Measurements from ENCODE around the gene CLEC4G. TPM values are rescaled to one million over a fixed set of nuclear protein-coding genes. Genes with fewer than 3 reads are reported as not detected.

Gene CLEC4G
- total RNA-seq, 2 donors from 2014 or later: not detected

DNA sequence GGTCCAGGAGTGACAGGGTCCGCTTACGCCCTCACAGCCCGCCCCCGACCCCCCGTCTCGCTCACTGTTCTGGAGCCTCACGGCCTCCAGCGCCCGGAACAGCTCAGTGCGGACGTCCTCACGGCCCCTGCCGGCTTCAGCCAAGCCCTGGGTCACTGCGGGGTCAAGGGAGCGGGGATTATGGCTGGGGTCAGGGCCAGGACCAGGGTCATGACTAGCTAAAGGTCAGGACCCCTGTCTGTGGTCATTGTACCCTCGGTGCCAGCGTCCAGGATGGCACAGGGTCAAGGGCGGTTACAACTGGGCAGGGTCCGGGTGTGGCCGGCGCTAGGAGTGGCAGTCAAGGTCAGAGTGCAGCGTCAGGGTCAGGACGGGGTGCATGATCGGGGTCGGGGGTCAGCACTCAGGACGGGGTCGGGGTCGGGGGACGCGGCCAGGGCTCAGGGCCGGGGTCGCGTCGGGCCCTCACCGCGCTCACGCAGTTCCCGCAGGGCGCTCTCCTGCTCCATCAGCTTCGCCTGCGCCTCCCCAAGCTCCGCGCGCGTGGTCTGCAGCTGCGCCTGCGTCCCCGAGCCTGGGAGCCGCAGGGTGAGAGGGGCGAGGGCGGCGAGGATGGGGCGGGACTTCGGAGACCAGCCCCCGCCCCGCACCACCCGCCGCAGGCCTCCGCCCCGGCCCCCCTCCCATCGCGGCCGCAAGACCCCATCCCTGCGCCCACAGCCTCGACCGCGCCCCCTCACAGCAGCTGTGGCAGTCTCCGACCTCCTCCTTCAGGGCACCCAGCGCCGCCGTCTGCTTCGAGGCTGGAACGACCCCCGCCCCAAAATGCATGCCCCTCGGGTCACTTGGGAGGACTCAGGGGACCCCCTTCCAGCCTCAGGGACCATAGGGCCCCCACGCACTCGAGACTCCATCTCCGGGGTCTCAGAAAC lies 1.4 kb downstream of the CLEC4G start:
- peaks cover 46% of the 10 kb centered on the region for H3K27me3 Mint-ChIP-seq (ENCODE audit: low read depth)
- peaks cover 10% of the 10 kb centered on the region for H3K4me1 Mint-ChIP-seq (ENCODE audit: low read depth)
- H3K36me3 Mint-ChIP-seq (ENCODE audit: insufficient read depth in 2 of 2): peaks cover 0 to 2% of the 10 kb centered on the region in 2 donors
- no peak overlapping the region for H3K27ac Mint-ChIP-seq
- DNase-seq (no peak), ATAC-seq (replicated peaks in 1 of 2) (no peak)
- peak overlapping the region in 1 of 2 donors; percentile 62 for H3K4me3 Mint-ChIP-seq
- no peaks in the 10 kb centered on the region for H3K9me3 Mint-ChIP-seq

DNA sequence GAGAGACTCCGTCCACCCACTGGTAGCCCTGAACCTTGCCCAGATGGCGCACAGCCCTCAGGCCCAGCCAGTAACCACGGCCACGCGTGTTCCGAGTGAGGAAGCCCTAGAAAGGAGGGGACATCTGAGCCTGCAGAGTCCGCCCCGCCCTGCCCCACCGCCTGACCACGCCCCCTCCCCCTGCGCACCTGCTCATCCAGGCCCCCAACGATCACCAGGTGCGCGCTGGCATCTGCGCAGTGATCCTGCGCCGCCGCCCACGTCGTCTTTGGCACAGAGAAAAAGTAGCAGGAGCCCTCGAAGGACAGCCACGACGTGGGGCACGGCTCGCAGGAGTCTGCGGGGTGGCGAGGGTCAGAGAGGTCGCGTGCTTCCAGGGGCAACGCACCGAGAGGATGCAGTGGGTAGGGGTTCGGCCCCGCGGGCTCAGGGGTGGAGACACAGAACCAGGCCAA lies 2.1 kb downstream of the CLEC4G start:
- no peak for ATAC-seq (replicated peaks in 1 of 2)
- H3K27ac Mint-ChIP-seq: no peak overlapping the region
- peaks cover 0 to 2% of the 10 kb centered on the region in 2 donors for H3K36me3 Mint-ChIP-seq (ENCODE audit: insufficient read depth in 2 of 2)
- peaks cover 10% of the 10 kb centered on the region for H3K4me1 Mint-ChIP-seq (ENCODE audit: low read depth)
- H3K27me3 Mint-ChIP-seq (ENCODE audit: low read depth): peaks cover 46% of the 10 kb centered on the region
- no peaks in the 10 kb centered on the region for H3K9me3 Mint-ChIP-seq
- no peak for DNase-seq
- peak overlapping the region in 1 of 2 donors; percentile 62 for H3K4me3 Mint-ChIP-seq

DNA sequence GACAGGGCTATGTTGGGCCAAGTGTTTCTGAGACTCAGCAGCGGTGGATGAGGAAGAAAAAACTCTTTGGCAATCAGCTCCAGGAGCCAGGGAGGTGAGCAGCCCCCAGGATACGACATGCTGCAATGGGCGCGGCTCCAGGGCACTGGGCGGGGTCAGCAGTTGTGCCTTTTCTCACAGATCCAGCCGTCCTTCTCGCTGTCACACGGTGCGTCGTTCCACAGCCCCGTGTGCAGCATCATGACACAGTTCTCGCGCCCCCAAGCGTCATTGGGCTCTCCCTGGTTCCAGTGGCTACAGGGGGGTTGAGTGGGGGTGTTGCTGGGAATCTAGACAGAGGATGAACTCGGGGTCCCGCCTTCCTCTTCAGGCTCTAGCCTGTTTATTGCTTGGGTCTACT lies 2.7 kb downstream of the CLEC4G start:
- ATAC-seq (replicated peaks in 1 of 2) (no peak), DNase-seq (no peak)
- H3K4me1 Mint-ChIP-seq (ENCODE audit: low read depth): peaks cover 10% of the 10 kb centered on the region
- H3K4me3 Mint-ChIP-seq: no peak overlapping the region
- H3K27ac Mint-ChIP-seq: no peak overlapping the region
- H3K9me3 Mint-ChIP-seq: no peaks in the 10 kb centered on the region
- peaks cover 0 to 2% of the 10 kb centered on the region in 2 donors for H3K36me3 Mint-ChIP-seq (ENCODE audit: insufficient read depth in 2 of 2)
- H3K27me3 Mint-ChIP-seq (ENCODE audit: low read depth): peaks cover 42% of the 10 kb centered on the region

DNA sequence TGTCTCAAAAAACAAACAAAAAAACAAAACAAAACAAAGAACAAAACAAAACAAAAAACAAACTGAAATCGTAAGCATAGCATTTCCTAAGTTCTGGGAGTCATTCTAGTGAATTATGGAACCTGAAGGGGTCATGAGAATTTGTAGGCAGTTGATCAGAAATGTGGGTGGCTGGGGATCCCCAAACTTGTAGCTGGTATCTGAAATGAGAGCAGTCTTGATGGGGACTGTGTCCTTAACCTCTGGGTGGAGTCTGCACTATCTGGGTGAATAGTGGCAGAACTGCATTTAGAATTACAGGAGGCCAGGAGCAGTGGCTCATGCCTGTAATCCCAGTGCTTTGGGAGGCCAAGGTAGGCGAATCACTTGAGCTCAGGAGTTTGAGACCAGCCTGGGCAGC lies 6.1 kb downstream of the CLEC4G start:
- no peaks in the 10 kb centered on the region for H3K9me3 Mint-ChIP-seq
- peaks cover 32% of the 10 kb centered on the region for H3K27me3 Mint-ChIP-seq (ENCODE audit: low read depth)
- H3K27ac Mint-ChIP-seq: no peak overlapping the region
- DNase-seq (no peak), ATAC-seq (replicated peaks in 1 of 2) (no peak)
- H3K36me3 Mint-ChIP-seq (ENCODE audit: insufficient read depth in 2 of 2): peaks cover 0 to 2% of the 10 kb centered on the region in 2 donors
- peaks cover 10% of the 10 kb centered on the region for H3K4me1 Mint-ChIP-seq (ENCODE audit: low read depth)
- no peak overlapping the region for H3K4me3 Mint-ChIP-seq

DNA sequence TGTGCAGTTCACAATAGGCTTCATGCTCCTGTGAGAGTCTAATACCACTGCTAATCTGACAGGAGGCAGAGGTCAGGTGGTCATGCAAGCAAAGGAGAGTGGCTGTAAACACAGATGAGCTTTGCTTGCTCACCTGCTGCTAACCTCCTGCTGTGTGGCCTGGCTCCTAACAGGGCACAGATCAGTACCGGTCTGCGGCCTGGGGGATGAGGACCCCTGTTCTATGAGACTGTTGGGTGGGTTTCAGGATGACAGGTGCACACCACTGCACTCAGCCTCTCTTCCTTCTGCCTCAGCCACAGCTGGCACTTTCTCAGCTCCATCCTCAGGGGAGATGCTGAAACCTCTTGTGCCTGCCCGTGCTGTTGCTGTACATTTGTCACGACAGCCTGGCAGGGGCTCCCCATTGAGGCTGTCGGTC lies 9.7 kb downstream of the CLEC4G start:
- H3K27ac Mint-ChIP-seq: no peak overlapping the region
- no peak for DNase-seq
- no peaks in the 10 kb centered on the region for H3K36me3 Mint-ChIP-seq (ENCODE audit: insufficient read depth in 2 of 2)
- no peaks in the 10 kb centered on the region for H3K4me1 Mint-ChIP-seq (ENCODE audit: low read depth)
- no peaks in the 10 kb centered on the region for H3K9me3 Mint-ChIP-seq
- H3K4me3 Mint-ChIP-seq: no peak overlapping the region
- H3K27me3 Mint-ChIP-seq (ENCODE audit: low read depth): peaks cover 2% of the 10 kb centered on the region
- no peak for ATAC-seq (replicated peaks in 1 of 2)

DNA sequence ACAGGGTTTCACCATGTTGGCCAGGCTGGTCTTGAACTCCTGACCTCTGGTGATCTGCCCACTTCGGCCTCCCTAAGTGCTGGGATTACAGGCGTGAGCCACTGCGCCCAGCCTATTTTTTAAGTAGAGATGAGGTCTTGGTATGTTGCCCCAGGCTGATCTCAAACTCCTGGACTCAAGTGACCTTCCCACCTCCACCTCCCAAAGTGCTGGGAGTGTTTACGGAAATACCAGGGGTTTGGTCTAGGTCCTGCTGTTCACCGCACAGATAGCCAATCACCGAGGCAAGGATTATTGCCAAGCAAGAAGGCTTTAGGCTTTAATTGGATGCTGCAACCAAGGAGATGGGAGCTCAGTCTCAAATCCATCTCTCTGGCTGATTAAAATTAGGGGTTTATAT lies 11.6 kb downstream of the CLEC4G start:
- ATAC-seq (replicated peaks in 1 of 2) (no peak), DNase-seq (no peak)
- Mint-ChIP-seq H3K27ac (no peak overlapping the region), H3K4me3 (no peak overlapping the region), H3K9me3 (peaks cover 3 to 4% of the 10 kb centered on the region in 2 donors), H3K27me3 (ENCODE audit: low read depth) (no peaks in the 10 kb centered on the region), H3K4me1 (ENCODE audit: low read depth) (no peaks in the 10 kb centered on the region), H3K36me3 (ENCODE audit: insufficient read depth in 2 of 2) (peaks cover 2 to 8% of the 10 kb centered on the region in 2 donors)

DNA sequence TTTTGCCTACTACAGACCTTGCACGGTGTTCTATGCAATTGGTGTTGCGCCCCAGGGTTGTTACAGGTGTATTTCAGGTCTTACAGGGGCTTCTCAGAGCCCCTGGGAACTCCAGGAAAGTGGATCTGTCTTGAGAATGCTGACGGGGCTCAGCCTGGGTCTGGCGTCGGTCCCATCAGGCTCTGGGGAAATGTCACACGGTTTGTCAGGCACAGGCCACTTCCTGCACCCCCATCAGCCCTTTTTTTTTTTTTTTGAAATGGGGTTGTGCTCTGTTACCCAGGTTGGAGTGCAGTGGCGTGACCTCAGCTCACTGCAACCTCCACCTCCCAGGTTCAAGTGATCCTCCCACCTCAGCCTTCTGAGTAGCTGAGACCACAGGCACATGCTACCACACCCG lies 13.2 kb downstream of the CLEC4G start:
- Mint-ChIP-seq H3K9me3 (peaks cover 3 to 4% of the 10 kb centered on the region in 2 donors), H3K27ac (no peak overlapping the region), H3K36me3 (ENCODE audit: insufficient read depth in 2 of 2) (peaks cover 2 to 8% of the 10 kb centered on the region in 2 donors), H3K4me3 (no peak overlapping the region), H3K27me3 (ENCODE audit: low read depth) (no peaks in the 10 kb centered on the region), H3K4me1 (ENCODE audit: low read depth) (peaks cover 14% of the 10 kb centered on the region)
- DNase-seq (no peak), ATAC-seq (replicated peaks in 1 of 2) (no peak)

DNA sequence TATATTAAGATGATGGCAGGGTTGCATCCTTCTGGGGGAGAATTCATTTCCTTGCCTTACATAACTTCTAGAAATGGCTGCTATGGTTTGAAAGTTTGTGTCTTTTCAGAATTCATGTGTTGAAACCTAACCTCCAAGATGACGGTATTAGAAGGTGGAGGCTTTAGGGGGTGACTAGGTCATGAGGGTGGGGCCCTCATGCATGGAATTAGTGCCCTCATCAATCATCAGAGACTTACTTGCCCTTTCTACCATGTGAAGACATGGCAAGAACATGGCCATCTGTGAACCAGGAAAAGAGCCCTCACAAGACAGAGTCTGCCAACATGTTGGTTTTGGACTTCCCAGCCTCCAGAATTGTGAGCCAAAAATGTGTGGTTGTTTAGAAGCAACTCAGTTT lies 15.1 kb downstream of the CLEC4G start:
- peaks cover 3 to 4% of the 10 kb centered on the region in 2 donors for H3K9me3 Mint-ChIP-seq
- H3K4me1 Mint-ChIP-seq (ENCODE audit: low read depth): peaks cover 19% of the 10 kb centered on the region
- DNase-seq: no peak
- H3K36me3 Mint-ChIP-seq (ENCODE audit: insufficient read depth in 2 of 2): peaks cover 2 to 8% of the 10 kb centered on the region in 2 donors
- no peak for ATAC-seq (replicated peaks in 1 of 2)
- H3K27me3 Mint-ChIP-seq (ENCODE audit: low read depth): no peaks in the 10 kb centered on the region
- no peak overlapping the region for H3K4me3 Mint-ChIP-seq
- no peak overlapping the region for H3K27ac Mint-ChIP-seq

DNA sequence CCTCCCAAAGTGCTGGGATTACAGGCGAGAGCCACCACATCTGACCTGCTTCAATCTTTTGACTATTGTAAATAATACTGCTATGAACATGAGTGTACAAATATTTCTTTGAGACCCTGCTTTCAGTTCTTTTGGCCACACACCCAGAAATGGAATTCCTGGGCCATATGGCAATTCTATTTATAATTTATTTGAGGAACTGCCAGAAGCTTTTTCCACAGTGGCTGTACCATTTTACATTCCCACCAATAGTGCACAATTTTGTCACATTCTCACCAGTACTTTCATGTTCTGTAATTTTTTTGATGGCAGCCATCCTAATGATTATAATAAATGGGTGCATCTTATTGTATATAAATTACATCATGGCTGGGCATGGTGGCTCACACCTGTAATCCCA lies 16.2 kb downstream of the CLEC4G start:
- peaks cover 3 to 4% of the 10 kb centered on the region in 2 donors for H3K9me3 Mint-ChIP-seq
- ATAC-seq (replicated peaks in 1 of 2): no peak
- no peaks in the 10 kb centered on the region for H3K27me3 Mint-ChIP-seq (ENCODE audit: low read depth)
- peaks cover 19% of the 10 kb centered on the region for H3K4me1 Mint-ChIP-seq (ENCODE audit: low read depth)
- no peak overlapping the region for H3K4me3 Mint-ChIP-seq
- peaks cover 2 to 8% of the 10 kb centered on the region in 2 donors for H3K36me3 Mint-ChIP-seq (ENCODE audit: insufficient read depth in 2 of 2)
- DNase-seq: no peak
- H3K27ac Mint-ChIP-seq: no peak overlapping the region

DNA sequence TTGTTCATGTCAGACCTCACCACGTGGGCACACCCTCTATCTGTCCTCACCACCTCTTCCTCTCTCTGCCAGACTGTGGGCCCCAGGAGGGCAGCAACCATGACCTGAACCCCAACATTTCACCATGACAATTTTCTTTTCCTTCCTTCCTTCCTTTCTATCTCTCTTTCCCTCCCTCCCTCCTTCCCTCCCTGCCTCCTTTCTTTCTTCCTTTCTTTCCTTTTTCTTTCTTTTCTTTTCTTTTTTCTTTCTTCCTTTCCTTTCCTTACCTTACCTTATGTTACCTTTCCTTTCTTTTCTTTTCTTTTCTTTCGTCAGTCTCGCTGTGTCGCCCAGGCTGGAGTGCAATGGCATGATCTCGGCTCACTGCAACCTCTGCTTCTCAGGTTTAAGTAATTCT lies 21.3 kb downstream of the CLEC4G start:
- Mint-ChIP-seq H3K4me1 (ENCODE audit: low read depth) (peaks cover 34% of the 10 kb centered on the region), H3K27ac (peak overlapping the region; percentile 77), H3K9me3 (no peaks in the 10 kb centered on the region), H3K27me3 (ENCODE audit: low read depth) (peaks cover 5% of the 10 kb centered on the region), H3K4me3 (no peak overlapping the region), H3K36me3 (ENCODE audit: insufficient read depth in 2 of 2) (peaks cover 0 to under 1% of the 10 kb centered on the region in 2 donors)
- no peak for DNase-seq
- ATAC-seq (replicated peaks in 1 of 2): no peak

DNA sequence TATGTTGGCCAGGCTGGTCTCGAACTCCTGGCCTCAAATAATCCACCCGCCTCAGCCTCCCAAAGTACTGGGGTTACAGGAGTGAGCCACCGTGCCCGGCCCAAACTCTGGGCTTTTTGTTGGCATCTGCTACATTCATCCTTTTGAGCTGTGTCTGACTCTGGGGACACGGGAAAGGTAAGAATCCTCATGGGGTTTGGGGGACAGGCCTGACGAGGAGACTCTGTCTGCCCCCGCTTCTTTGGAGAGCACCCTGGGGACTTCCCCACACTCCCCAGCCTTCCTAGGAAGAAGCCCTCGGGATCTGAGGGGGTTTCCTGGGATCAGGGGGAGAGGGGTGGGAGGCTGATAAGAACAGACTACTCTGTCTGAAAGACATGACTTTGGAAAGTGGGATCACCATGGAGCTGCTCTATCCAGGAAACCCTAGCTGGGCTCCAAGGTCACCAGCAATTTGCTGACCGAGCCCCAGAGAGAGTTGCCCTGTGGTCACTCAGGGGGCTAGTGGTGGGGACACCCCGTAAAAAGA lies 21.9 kb downstream of the CLEC4G start:
- Mint-ChIP-seq H3K36me3 (ENCODE audit: insufficient read depth in 2 of 2) (no peaks in the 10 kb centered on the region), H3K9me3 (no peaks in the 10 kb centered on the region), H3K27me3 (ENCODE audit: low read depth) (peaks cover 5% of the 10 kb centered on the region), H3K4me3 (no peak overlapping the region), H3K27ac (no peak overlapping the region), H3K4me1 (ENCODE audit: low read depth) (peaks cover 40% of the 10 kb centered on the region)
- no peak for DNase-seq
- ATAC-seq (replicated peaks in 1 of 2): no peak

DNA sequence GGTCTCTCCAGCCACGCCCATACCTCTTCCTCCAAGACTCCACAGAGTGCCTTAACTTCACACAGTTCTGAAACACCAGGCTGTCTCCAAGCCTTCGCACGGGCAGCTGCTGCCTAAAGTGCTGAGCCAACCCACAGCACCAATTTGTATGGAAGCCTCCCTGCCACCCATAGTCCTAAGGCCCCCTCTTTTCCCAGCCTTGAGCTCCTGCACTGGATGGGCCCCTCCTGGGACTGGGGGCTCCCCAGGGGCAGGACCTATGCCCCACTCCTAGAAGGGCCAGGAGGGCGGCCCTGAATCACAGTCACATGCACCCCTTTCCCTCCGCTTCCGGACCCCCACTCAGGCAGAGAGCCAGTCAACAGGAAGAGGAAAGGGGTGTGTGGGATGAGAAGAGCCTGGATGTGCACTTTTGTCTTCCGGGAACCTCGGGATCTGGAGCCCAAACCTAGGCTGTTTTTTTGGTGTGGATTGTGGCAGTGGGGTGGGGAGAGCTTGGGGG lies 24.9 kb downstream of the CLEC4G start:
- peak overlapping the region; percentile 53 to 74 for H3K4me3 Mint-ChIP-seq
- H3K9me3 Mint-ChIP-seq: no peaks in the 10 kb centered on the region
- peak overlapping the region; percentile 53 for H3K27ac Mint-ChIP-seq
- peaks cover 37% of the 10 kb centered on the region for H3K4me1 Mint-ChIP-seq (ENCODE audit: low read depth)
- ATAC-seq (replicated peaks in 1 of 2) (no peak), DNase-seq (no peak)
- no peaks in the 10 kb centered on the region for H3K36me3 Mint-ChIP-seq (ENCODE audit: insufficient read depth in 2 of 2)
- H3K27me3 Mint-ChIP-seq (ENCODE audit: low read depth): peaks cover 10% of the 10 kb centered on the region

DNA sequence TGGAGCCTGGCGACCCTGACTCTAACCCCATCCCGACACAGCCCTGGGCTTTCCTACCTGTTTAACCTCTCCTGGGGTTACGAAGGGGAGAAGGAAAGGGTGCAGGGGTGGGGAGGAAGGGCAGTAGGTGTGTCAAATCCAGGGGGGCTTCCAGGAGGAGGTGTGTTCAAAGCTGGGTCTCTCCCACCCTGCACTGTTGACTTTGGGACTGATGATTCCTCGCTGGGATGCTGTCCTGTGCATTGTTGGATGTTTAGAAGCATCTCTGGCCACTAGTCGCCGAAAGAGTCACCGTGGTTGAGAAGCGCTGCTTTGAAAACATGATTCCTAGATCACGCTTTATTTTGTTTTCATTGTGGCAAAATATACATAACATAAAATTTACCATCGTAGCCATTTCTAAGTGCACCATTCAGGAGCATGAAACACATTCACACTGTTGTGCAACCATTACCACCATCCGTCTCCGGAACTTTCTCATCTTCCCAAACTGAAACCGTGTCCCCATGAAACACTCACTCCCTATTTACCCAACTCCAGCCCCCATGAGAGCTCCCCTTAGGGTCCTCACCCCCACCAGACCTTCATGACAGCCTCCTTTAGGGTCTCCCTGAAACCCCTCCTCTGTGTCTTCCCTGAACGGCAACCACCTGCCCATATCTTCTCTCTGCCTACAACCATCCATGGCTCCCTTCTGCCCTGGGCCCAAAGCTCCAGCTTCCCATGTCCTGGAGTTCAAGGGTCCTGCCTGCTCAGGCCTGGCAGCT lies 25.5 kb downstream of the CLEC4G start:
- Mint-ChIP-seq H3K4me3 (peak overlapping the region; percentile 74 to 84), H3K27ac (peak overlapping the region; percentile 53), H3K9me3 (no peaks in the 10 kb centered on the region), H3K27me3 (ENCODE audit: low read depth) (peaks cover 10% of the 10 kb centered on the region), H3K36me3 (ENCODE audit: insufficient read depth in 2 of 2) (no peaks in the 10 kb centered on the region), H3K4me1 (ENCODE audit: low read depth) (peaks cover 39% of the 10 kb centered on the region)
- DNase-seq (no peak), ATAC-seq (replicated peaks in 1 of 2) (no peak)
